Right lobe of liver (tissue), 4 donors: Measurements from ENCODE around the gene PLXNA4.
"Not testable (repeated sequence)": the region's sequence is repeated elsewhere in the genome, so short reads cannot be mapped to it uniquely, and the experiment has no call there.

ENCODE experiments used
- CTCF ChIP-seq, 4 donors: fragments of 200-600 bp in 3 of 4; fragments of 450-650 bp in 1 of 4; IDR thresholded peaks; one replicate each; pipeline versions ENCODE4 v1.5.1 to v1.8.0; 2016 to 2022; ENCODE audit warnings: antibody characterized with exemption in 4 of 4, mild to moderate bottlenecking in 2 of 4
- POLR2A ChIP-seq: fragments of 450-650 bp; IDR thresholded peaks from one replicate; pipeline ENCODE4 v1.6.1; 2017; ENCODE audit warnings: antibody characterized with exemption, mild to moderate bottlenecking
- donor health status: DM: no; HTN: no; CAD: no.
- donor health status: DM: no; HTN: no; CAD: no.
- donor health status: DM: no; HTN: yes; CAD: no.

- not testable (repeated sequence) for TF ChIP-seq CTCF (IDR thresholded peaks at IDR 0.05); POLR2A
Measured at GRCh38 chr7:132178402-132179079, 397.7 kb downstream of the PLXNA4 start.
